ENCODE results near the gene WDR17. TPM values are rescaled to one million over a fixed set of nuclear protein-coding genes. Genes with fewer than 3 reads are reported as not detected.

Gene WDR17
- total RNA-seq, 1 experiment from 2014 or later = 7.6 TPM

DNA sequence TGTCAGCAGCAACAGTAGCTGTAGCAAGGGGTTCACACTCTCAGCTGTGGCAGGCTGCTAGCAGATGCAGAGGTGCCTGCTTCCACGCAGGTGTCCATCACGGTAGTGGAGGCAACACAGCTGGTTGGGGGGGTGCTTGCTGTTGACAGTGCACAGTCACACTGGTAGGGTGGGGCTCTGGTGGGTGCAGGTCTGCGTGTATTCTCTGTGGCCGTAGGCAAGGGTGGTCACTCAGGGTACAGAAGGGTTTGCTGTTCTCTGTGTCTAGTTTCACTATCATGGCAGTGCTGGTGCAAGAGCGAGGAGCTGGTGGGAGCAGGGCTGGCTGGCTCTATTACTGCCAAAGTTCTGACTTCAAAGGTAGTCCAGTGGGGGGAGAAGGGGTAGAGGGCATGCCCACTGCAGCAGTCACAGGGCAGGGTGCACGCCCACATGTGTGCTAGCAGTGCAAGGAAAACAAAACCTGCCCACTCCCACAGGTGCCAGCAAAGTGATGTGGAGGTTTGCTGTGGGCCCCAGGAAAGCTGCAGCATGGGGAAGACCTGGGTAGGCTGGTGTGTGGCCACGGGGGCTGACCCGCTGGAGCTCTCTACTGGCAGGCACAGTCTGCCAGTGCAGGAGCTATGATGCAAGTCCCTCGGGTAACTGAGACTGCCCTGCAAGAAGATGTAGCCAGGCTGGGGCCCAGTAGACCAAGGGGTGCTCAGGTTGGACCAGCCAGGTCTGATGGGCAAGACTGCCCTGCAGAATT, 21.6 kb upstream of the WDR17 start:
- CTCF ChIA-PET = interaction anchor here (0.7 kb wide), 1 partner anchor 1537 kb away, joined by 3 read pairs; no protein-coding TSS in a partner anchor
- no peak overlapping the region for H3K27ac Mint-ChIP-seq (ENCODE audit: unreplicated experiment)
- no peak for DNase-seq

DNA sequence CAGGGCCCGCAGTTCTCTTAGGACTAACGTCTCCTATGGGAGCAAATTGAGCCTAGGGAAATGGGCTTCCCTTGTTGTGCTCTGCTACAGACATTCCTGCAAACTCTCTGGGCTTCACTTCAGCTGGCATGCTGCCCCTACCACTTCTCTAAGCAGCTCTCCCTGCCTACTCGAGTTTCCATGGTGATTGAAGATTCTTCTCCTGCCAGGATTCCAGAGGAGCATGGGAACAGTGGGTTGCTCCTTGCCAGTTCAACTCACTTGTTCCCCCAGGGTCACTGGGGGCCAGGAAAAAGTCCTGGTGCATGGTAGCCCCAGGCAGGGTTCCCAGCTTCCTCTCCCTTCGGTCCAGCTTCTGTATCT, 21.1 kb upstream of the WDR17 start:
- H3K36me3 Mint-ChIP-seq (ENCODE audit: insufficient read depth, unreplicated experiment) = no peaks in the 10 kb centered on the region
- no peak overlapping the region for H3K27ac Mint-ChIP-seq (ENCODE audit: unreplicated experiment)
- no peak for DNase-seq
- TF ChIP-seq, protein P1, sequence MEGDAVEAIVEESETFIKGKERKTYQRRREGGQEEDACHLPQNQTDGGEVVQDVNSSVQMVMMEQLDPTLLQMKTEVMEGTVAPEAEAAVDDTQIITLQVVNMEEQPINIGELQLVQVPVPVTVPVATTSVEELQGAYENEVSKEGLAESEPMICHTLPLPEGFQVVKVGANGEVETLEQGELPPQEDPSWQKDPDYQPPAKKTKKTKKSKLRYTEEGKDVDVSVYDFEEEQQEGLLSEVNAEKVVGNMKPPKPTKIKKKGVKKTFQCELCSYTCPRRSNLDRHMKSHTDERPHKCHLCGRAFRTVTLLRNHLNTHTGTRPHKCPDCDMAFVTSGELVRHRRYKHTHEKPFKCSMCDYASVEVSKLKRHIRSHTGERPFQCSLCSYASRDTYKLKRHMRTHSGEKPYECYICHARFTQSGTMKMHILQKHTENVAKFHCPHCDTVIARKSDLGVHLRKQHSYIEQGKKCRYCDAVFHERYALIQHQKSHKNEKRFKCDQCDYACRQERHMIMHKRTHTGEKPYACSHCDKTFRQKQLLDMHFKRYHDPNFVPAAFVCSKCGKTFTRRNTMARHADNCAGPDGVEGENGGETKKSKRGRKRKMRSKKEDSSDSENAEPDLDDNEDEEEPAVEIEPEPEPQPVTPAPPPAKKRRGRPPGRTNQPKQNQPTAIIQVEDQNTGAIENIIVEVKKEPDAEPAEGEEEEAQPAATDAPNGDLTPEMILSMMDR (IDR thresholded peaks at IDR 0.05; ENCODE audit: unreplicated experiment) = no peak
- CTCF ChIA-PET = interaction anchor here (0.7 kb wide), 1 partner anchor 1538 kb away, joined by 3 read pairs; no protein-coding TSS in a partner anchor
- peaks cover 5% of the 10 kb centered on the region for H3K9me3 Mint-ChIP-seq (ENCODE audit: low read depth, unreplicated experiment)
- H3K4me3 Mint-ChIP-seq (ENCODE audit: low read depth, unreplicated experiment) = no peak overlapping the region
- no peaks in the 10 kb centered on the region for H3K27me3 Mint-ChIP-seq (ENCODE audit: unreplicated experiment)
- no TSS peak for BruUV-seq (replicated peaks)
- intact Hi-C loops (cut with micrococcal nuclease; ENCODE audit: unreplicated experiment) = no loop called here
- no peaks in the 10 kb centered on the region for H3K4me1 Mint-ChIP-seq (ENCODE audit: low read depth, unreplicated experiment)

More for the DNA sequence above, 21.6 kb upstream of the WDR17 start:
- TF ChIP-seq, protein P1 (IDR thresholded peaks at IDR 0.05; ENCODE audit: unreplicated experiment) = no peak
- no peaks in the 10 kb centered on the region for H3K36me3 Mint-ChIP-seq (ENCODE audit: insufficient read depth, unreplicated experiment)
- H3K4me1 Mint-ChIP-seq (ENCODE audit: low read depth, unreplicated experiment) = no peaks in the 10 kb centered on the region
- no TSS peak for BruUV-seq (replicated peaks)
- intact Hi-C loops (cut with micrococcal nuclease; ENCODE audit: unreplicated experiment) = no loop called here
- H3K27me3 Mint-ChIP-seq (ENCODE audit: unreplicated experiment) = no peaks in the 10 kb centered on the region
- H3K4me3 Mint-ChIP-seq (ENCODE audit: low read depth, unreplicated experiment) = no peak overlapping the region
- peaks cover 5% of the 10 kb centered on the region for H3K9me3 Mint-ChIP-seq (ENCODE audit: low read depth, unreplicated experiment)

DNA sequence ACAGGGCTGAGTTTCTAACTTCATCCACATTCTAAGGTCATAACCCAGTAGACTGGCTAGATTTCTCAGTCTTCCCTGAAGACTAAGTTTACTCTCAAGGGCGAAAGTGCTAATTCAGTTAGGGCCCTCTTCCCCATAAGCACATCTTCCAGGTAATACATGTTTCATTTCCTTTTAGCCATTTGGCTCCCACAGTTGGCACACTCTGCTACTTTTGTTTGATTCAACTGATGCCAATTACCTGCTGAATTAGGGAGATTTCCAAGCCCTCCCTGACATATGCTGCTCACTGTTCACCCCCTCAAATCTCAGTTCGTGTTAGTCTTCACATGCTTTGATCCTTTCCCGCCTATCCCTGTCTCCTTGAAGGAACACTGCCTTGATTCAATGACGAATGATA, 17.0 kb upstream of the WDR17 start:
- TF ChIP-seq, protein P1 (IDR thresholded peaks at IDR 0.05; ENCODE audit: unreplicated experiment) = no peak
- no peak overlapping the region for H3K27ac Mint-ChIP-seq (ENCODE audit: unreplicated experiment)
- H3K9me3 Mint-ChIP-seq (ENCODE audit: low read depth, unreplicated experiment) = peaks cover 5% of the 10 kb centered on the region
- no TSS peak for BruUV-seq (replicated peaks)
- no peaks in the 10 kb centered on the region for H3K4me1 Mint-ChIP-seq (ENCODE audit: low read depth, unreplicated experiment)
- no peaks in the 10 kb centered on the region for H3K36me3 Mint-ChIP-seq (ENCODE audit: insufficient read depth, unreplicated experiment)
- CTCF ChIA-PET = interaction anchor here (0.6 kb wide), 1 partner anchor 224 kb away, joined by 14 read pairs; no protein-coding TSS in a partner anchor
- no peak for DNase-seq
- intact Hi-C loops (cut with micrococcal nuclease; ENCODE audit: unreplicated experiment) = no loop called here
- H3K27me3 Mint-ChIP-seq (ENCODE audit: unreplicated experiment) = no peaks in the 10 kb centered on the region
- no peak overlapping the region for H3K4me3 Mint-ChIP-seq (ENCODE audit: low read depth, unreplicated experiment)

DNA sequence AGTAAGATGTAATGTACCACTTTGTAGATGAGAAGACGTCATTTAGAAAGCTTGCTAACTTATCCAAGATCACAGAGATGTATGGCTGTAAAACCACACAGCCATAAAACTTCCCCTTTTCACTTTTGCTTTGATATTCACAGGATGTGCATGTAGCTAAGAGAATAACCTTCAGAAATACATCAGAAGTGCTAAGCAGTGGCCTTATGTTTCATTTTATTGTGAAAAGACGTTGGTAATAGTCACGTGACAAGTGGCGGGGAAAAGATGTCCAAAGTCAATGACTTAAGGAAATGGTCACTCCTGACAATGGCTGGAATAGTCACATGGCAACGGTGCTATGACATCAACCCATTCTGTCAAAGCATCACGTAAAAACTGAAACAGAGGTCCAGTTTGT, 12.9 kb upstream of the WDR17 start:
- CTCF ChIA-PET = interaction anchor here (0.6 kb wide), 1 partner anchor 497 kb away, joined by 11 read pairs; no protein-coding TSS in a partner anchor
- Mint-ChIP-seq H3K27me3 (ENCODE audit: unreplicated experiment) (no peaks in the 10 kb centered on the region), H3K9me3 (ENCODE audit: low read depth, unreplicated experiment) (no peaks in the 10 kb centered on the region)

More for the DNA sequence above, 12.9 kb upstream of the WDR17 start:
- Mint-ChIP-seq H3K36me3 (ENCODE audit: insufficient read depth, unreplicated experiment) (no peaks in the 10 kb centered on the region), H3K4me1 (ENCODE audit: low read depth, unreplicated experiment) (no peaks in the 10 kb centered on the region), H3K4me3 (ENCODE audit: low read depth, unreplicated experiment) (no peak overlapping the region), H3K27ac (ENCODE audit: unreplicated experiment) (no peak overlapping the region)
- no peak for DNase-seq
- intact Hi-C loops (cut with micrococcal nuclease; ENCODE audit: unreplicated experiment) = loop anchor here (10.0 kb wide), 1 partner anchor 98 kb away; no protein-coding TSS in a partner anchor
- no TSS peak for BruUV-seq (replicated peaks)
- TF ChIP-seq, protein P1 (IDR thresholded peaks at IDR 0.05; ENCODE audit: unreplicated experiment) = no peak
